Loucy (cell line): ENCODE results near the gene ZNF277.

Experiments
- EZH2phosphoT487 ChIP-seq: fragments of 200-600 bp; IDR thresholded peaks from 2 replicates; pipeline ENCODE4 v1.6.1; 2018; ENCODE audit warnings: antibody characterized with exemption, mild to moderate bottlenecking, moderate library complexity, borderline replicate concordance
- TF ChIP-seq, protein P1 (sequence below): fragments of 200-600 bp; sonication (generic); conservative IDR thresholded peaks from 2 replicates; pipeline ENCODE4 v1.5.1; 2014; ENCODE audit warnings: mild to moderate bottlenecking, antibody characterized with exemption, low read length

DNA sequence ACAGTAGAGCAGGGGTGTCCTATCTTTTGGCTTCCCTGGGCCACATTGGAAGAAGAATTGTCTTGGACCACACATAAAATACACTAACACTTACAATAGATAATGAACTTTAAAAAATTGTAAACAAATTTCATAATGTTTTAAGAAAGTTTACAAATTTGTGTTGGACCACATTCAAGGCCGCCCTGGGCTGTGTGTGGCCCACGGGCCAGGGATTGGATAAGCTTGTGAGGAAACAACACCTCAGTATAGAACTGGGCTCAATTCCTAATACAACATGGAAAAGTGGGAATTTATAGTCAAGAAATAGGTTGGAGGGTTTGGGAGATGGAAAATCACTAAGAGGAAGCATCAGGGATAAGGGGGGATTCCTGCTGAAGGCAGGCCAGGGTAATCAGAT, 17.7 kb downstream of the ZNF277 start:
- TF ChIP-seq, protein P1, sequence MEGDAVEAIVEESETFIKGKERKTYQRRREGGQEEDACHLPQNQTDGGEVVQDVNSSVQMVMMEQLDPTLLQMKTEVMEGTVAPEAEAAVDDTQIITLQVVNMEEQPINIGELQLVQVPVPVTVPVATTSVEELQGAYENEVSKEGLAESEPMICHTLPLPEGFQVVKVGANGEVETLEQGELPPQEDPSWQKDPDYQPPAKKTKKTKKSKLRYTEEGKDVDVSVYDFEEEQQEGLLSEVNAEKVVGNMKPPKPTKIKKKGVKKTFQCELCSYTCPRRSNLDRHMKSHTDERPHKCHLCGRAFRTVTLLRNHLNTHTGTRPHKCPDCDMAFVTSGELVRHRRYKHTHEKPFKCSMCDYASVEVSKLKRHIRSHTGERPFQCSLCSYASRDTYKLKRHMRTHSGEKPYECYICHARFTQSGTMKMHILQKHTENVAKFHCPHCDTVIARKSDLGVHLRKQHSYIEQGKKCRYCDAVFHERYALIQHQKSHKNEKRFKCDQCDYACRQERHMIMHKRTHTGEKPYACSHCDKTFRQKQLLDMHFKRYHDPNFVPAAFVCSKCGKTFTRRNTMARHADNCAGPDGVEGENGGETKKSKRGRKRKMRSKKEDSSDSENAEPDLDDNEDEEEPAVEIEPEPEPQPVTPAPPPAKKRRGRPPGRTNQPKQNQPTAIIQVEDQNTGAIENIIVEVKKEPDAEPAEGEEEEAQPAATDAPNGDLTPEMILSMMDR, result no peak
- TF ChIP-seq EZH2phosphoT487, result no peak
